Neural progenitor cell (in vitro differentiated cells): Measurements from ENCODE around the gene SLC39A7.

Source experiments
- EZH2 ChIP-seq: fragments of 200-600 bp; sonication (generic); IDR thresholded peaks from 2 replicates; pipeline ENCODE4 v1.6.1; 2017; ENCODE audit warnings: antibody characterized with exemption, mild to moderate bottlenecking, moderate library complexity
- TF ChIP-seq, protein P1 (sequence below): fragments of 200-600 bp; sonication (generic); IDR thresholded peaks from 2 replicates; pipeline ENCODE4 v1.5.1; 2017; ENCODE audit warnings: antibody characterized with exemption, mild to moderate bottlenecking

DNA sequence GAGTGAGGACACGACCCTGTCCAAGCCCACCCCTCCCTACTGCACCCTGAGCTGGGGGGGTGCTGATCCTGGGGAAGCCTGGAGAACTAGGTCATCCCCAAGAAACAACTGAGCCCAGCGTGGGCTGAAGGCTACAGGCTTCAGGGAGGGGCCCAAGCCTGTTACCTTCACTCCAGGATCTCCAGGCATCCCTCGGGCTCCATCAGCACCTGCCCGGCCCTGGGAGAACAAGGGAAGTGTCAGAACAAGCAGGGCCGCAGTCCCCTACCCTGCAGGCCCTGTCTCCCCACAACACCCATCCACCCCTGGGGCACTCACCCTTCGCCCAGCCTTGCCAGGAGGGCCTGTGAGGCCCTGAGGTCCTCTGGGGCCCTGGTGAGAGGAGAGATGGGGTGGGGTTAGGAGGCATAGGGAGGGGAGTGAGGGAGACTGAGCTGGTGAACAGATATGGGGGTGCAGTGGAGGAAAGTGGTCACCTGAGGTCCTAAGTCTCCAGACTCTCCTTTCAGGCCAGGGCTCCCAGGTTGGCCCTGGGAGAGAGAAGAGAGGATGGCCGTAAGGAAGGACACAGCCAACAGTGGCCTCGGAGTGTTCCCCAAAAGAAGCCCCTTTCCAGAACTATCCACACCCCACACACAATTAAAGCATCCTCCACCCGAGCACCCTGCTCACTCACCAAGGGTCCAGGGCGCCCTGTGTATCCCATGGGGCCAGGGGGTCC lies 21.8 kb upstream of the SLC39A7 start:
- TF ChIP-seq, protein P1, sequence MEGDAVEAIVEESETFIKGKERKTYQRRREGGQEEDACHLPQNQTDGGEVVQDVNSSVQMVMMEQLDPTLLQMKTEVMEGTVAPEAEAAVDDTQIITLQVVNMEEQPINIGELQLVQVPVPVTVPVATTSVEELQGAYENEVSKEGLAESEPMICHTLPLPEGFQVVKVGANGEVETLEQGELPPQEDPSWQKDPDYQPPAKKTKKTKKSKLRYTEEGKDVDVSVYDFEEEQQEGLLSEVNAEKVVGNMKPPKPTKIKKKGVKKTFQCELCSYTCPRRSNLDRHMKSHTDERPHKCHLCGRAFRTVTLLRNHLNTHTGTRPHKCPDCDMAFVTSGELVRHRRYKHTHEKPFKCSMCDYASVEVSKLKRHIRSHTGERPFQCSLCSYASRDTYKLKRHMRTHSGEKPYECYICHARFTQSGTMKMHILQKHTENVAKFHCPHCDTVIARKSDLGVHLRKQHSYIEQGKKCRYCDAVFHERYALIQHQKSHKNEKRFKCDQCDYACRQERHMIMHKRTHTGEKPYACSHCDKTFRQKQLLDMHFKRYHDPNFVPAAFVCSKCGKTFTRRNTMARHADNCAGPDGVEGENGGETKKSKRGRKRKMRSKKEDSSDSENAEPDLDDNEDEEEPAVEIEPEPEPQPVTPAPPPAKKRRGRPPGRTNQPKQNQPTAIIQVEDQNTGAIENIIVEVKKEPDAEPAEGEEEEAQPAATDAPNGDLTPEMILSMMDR, result no peak
- no peak for TF ChIP-seq EZH2
